OCI-LY7 (cell line): Measurements from ENCODE around the gene MS4A14. TPM values are rescaled to one million over a fixed set of nuclear protein-coding genes. Genes with fewer than 3 reads are reported as not detected.
A peak's percentile ranks its signal among the peaks of the same experiment; 100 is the strongest.
"Not testable (repeated sequence)": the region's sequence is repeated elsewhere in the genome, so short reads cannot be mapped to it uniquely, and the experiment has no call there.

ENCODE experiments used
- BruUV-seq: library from RNA; stranded (reverse); fragments of 400-500 nt; replicated peaks from 2 replicates; lab custom pipeline; 2021; lab: Mats Ljungman, UMichigan
- CTCF ChIA-PET: fragments of 300-600 bp; sonication (Branson Sonifier 250); formaldehyde crosslinking; loops from one replicate; lab custom pipeline; 2022; ENCODE audit warnings: antibody characterized with exemption; ENCODE audit not compliant: unreplicated experiment; lab: Charles Lee
- POLR2A ChIA-PET: fragments of 300-600 bp; sonication (Branson Sonifier 250); formaldehyde crosslinking; loops from one replicate; lab custom pipeline; 2022; ENCODE audit warnings: antibody characterized with exemption; lab: Charles Lee
- DNase-seq: peaks from one replicate; pipeline ENCODE4 v3.0.0-alpha.2; 2015; ENCODE audit warnings: low spot score
- H2AFZ ChIP-seq: fragments of 200-600 bp; sonication (generic), shearing (Covaris generic); 2 replicates; pipeline ENCODE4 v1.6.1; 2014; ENCODE audit warnings: mild to moderate bottlenecking, antibody characterized with exemption, low read length, moderate library complexity
- H3K27ac ChIP-seq: fragments of 200-600 bp; sonication (generic); 2 replicates; pipeline ENCODE4 v1.5.1; 2014; ENCODE audit warnings: mixed run types, low read depth, mild to moderate bottlenecking, moderate library complexity, low read length, inconsistent platforms; ENCODE audit not compliant: poor library complexity, severe bottlenecking
- H3K36me3 ChIP-seq: fragments of 200-600 bp; sonication (generic); 2 replicates; pipeline ENCODE4 v1.6.1; 2014; ENCODE audit warnings: mild to moderate bottlenecking, antibody characterized with exemption, low read length, moderate library complexity, mixed read lengths; ENCODE audit not compliant: insufficient read depth
- H3K4me1 ChIP-seq: fragments of 200-600 bp; sonication (generic); 2 replicates; pipeline ENCODE4 v1.5.1; 2014; ENCODE audit warnings: mild to moderate bottlenecking, low read length; ENCODE audit not compliant: insufficient read depth, poor library complexity, severe bottlenecking
- H3K4me2 ChIP-seq: fragments of 200-600 bp; sonication (generic); 2 replicates; pipeline ENCODE4 v1.6.1; 2014; ENCODE audit warnings: mild to moderate bottlenecking, low read length
- H3K4me3 ChIP-seq: fragments of 200-600 bp; sonication (generic); 2 replicates; pipeline ENCODE4 v1.5.1; 2014; ENCODE audit warnings: mild to moderate bottlenecking, low read depth, low read length; ENCODE audit not compliant: poor library complexity, severe bottlenecking
- H3K79me2 ChIP-seq: fragments of 200-600 bp; sonication (generic); 2 replicates; pipeline ENCODE4 v1.6.1; 2016; ENCODE audit warnings: low read depth, mild to moderate bottlenecking, low read length, moderate library complexity, mixed read lengths; ENCODE audit not compliant: insufficient read depth
- H3K9me2 ChIP-seq: fragments of 200-600 bp; sonication (generic); 2 replicates; pipeline ENCODE4 v1.6.1; 2016; ENCODE audit warnings: mild to moderate bottlenecking, low read length, mixed read lengths; ENCODE audit not compliant: insufficient read depth
- H3K9me3 ChIP-seq: fragments of 200-600 bp; sonication (generic); 2 replicates; pipeline ENCODE4 v1.6.1; 2014; ENCODE audit warnings: mild to moderate bottlenecking, mixed run types, low read length, mixed read lengths
- H4K20me1 ChIP-seq: fragments of 200-600 bp; sonication (generic); 2 replicates; pipeline ENCODE4 v1.6.1; 2014; ENCODE audit warnings: mild to moderate bottlenecking, antibody characterized with exemption, low read length, moderate library complexity, mixed read lengths; ENCODE audit not compliant: insufficient read depth
- EZH2phosphoT487 ChIP-seq: fragments of 200-600 bp; sonication (generic); IDR thresholded peaks from 2 replicates; pipeline ENCODE4 v1.6.1; 2018; ENCODE audit warnings: low read depth, borderline replicate concordance, mild to moderate bottlenecking, mixed run types, antibody characterized with exemption, low read length, moderate library complexity, mixed read lengths
- intact Hi-C: fragments of 100-400 bp; cut with micrococcal nuclease; formaldehyde crosslinking; loops from one replicate; pipeline ENCODE4 v1.10.0; 2022; ENCODE audit not compliant: unreplicated experiment
- total RNA-seq, 2 experiments: library from RNA; depleted of rRNA in 1 of 2; stranded (reverse); fragments of >200 nt in 1 of 2; shearing (Covaris generic) in 1 of 2; gene quantifications; 2 replicates each; pipeline ENCODE4 v1.2.3, GENCODE V29; 2014 to 2022
- TF ChIP-seq, protein P1 (sequence below): fragments of 200-600 bp; sonication (generic); conservative IDR thresholded peaks from 2 replicates; pipeline ENCODE4 v1.5.1; 2014; ENCODE audit warnings: mild to moderate bottlenecking, antibody characterized with exemption, low read length, moderate library complexity, mixed read lengths

Gene MS4A14
- total RNA-seq, 2 experiments from 2014 or later, result not detected

DNA sequence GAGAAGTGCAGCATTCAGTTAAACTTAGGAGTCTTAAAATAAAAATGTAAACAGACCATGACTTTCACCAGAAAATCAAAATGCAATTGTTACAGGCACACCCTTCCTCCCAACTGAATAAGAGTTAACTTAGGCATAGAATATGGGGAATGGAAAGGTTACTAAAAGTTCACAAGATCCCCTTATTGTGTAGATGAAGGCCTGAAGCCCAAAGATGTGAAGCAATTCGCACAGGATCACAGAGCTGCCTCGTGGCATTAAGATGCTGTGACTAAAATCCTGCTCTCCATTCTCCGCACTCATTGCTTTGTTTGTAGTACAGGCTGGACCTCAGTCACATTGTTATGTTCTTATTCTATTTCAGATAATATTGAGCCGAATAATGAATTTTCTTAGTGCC lies 37.1 kb downstream of the MS4A14 start:
- H3K9me3 ChIP-seq, result no peaks in the 10 kb centered on the region
- no TSS peak for BruUV-seq
- no peak for DNase-seq
- H3K4me3 ChIP-seq, result no peak overlapping the region
- intact Hi-C loops, result no loop called here
- H3K79me2 ChIP-seq, result no peaks in the 10 kb centered on the region
- ChIA-PET POLR2A (no interaction called here), CTCF (no interaction called here)
- H4K20me1 ChIP-seq, result no peaks in the 10 kb centered on the region
- H3K4me2 ChIP-seq, result no peak overlapping the region
- H3K9me2 ChIP-seq, result no peaks in the 10 kb centered on the region
- H3K27ac ChIP-seq, result no peak overlapping the region
- H3K4me1 ChIP-seq, result no peaks in the 10 kb centered on the region
- no peaks in the 10 kb centered on the region for H3K36me3 ChIP-seq
- TF ChIP-seq, protein P1, sequence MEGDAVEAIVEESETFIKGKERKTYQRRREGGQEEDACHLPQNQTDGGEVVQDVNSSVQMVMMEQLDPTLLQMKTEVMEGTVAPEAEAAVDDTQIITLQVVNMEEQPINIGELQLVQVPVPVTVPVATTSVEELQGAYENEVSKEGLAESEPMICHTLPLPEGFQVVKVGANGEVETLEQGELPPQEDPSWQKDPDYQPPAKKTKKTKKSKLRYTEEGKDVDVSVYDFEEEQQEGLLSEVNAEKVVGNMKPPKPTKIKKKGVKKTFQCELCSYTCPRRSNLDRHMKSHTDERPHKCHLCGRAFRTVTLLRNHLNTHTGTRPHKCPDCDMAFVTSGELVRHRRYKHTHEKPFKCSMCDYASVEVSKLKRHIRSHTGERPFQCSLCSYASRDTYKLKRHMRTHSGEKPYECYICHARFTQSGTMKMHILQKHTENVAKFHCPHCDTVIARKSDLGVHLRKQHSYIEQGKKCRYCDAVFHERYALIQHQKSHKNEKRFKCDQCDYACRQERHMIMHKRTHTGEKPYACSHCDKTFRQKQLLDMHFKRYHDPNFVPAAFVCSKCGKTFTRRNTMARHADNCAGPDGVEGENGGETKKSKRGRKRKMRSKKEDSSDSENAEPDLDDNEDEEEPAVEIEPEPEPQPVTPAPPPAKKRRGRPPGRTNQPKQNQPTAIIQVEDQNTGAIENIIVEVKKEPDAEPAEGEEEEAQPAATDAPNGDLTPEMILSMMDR, result no peak
- no peak for TF ChIP-seq EZH2phosphoT487
- H2AFZ ChIP-seq, result no peak overlapping the region; the same call in 1 of the 2 replicates

DNA sequence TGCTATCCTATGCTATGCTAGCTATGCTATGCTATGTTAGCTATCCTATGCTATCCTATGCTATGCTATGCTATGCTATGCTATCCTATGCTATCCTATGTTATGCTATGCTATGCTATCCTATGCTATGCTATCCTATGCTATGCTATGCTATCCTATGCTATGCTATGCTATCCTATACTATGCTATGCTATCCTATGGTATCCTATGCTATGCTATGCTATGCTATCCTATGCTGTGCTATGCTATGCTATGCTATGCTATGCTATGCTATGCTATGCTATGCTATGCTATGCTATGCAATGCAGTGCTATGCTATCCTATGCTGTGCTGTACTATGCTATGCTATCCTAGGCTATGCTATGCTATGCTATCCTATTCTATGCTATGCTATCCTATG lies 50.8 kb downstream of the MS4A14 start:
- Histone ChIP-seq H3K4me3 (peak overlapping the region; percentile 60), H3K9me2 (no peaks in the 10 kb centered on the region), H4K20me1 (no peaks in the 10 kb centered on the region), H3K36me3 (no peaks in the 10 kb centered on the region), H3K79me2 (no peaks in the 10 kb centered on the region), H3K4me2 (peak overlapping the region; percentile 90), H3K4me1 (peaks cover 49% of the 10 kb centered on the region), H3K27ac (no peak overlapping the region), H2AFZ (peak overlapping the region; percentile 88; the same call in 1 of the 2 replicates), H3K9me3 (no peaks in the 10 kb centered on the region)
- CTCF ChIA-PET, result no interaction called here
- intact Hi-C loops, result loop anchor here (2.0 kb wide), 1 partner anchor 70 kb away; no protein-coding TSS in a partner anchor
- DNase-seq, result no peak
- TF ChIP-seq, protein P1, result no peak
- no peak for TF ChIP-seq EZH2phosphoT487
- POLR2A ChIA-PET, result no interaction called here
- BruUV-seq, result no TSS peak

DNA sequence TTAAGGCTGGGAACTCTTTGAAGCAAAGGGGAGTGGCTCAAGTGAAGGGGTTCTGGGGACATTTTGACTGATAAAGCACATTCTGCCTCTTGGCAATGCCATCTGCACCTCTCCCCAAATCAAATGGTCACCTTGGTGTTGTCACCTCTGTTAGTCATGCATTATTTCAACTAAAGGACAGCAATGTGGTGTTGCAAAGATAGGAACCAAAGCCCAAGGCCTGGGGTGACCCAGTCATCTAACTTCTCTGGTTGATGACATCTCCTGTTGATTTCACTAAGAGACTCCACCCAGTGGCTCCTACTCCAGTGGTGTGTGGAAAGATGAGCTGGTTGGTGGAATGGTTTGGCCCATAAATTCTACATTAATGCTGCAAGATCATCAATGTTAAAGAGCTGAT lies 51.6 kb downstream of the MS4A14 start:
- no peaks in the 10 kb centered on the region for H3K79me2 ChIP-seq
- ChIA-PET POLR2A (interaction anchor here (0.7 to 1.2 kb wide), 2 partner anchors 9 to 723 kb away, joined by 3 to 7 read pairs; no protein-coding TSS in a partner anchor), CTCF (no interaction called here)
- no peak overlapping the region for H2AFZ ChIP-seq
- H3K9me2 ChIP-seq, result no peaks in the 10 kb centered on the region
- intact Hi-C loops, result loop anchor here (2.0 kb wide), 1 partner anchor 71 kb away; no protein-coding TSS in a partner anchor
- no peak for DNase-seq
- no peak for TF ChIP-seq EZH2phosphoT487
- TF ChIP-seq, protein P1, result no peak
- no peaks in the 10 kb centered on the region for H4K20me1 ChIP-seq
- no peak overlapping the region for H3K4me2 ChIP-seq
- peaks cover 5% of the 10 kb centered on the region; the same call in 1 of the 2 replicates for H3K36me3 ChIP-seq
- no peak overlapping the region for H3K27ac ChIP-seq
- peaks cover 3% of the 10 kb centered on the region; the same call in 1 of the 2 replicates for H3K9me3 ChIP-seq
- no TSS peak for BruUV-seq
- H3K4me1 ChIP-seq, result peaks cover 53% of the 10 kb centered on the region
- no peak overlapping the region for H3K4me3 ChIP-seq

DNA sequence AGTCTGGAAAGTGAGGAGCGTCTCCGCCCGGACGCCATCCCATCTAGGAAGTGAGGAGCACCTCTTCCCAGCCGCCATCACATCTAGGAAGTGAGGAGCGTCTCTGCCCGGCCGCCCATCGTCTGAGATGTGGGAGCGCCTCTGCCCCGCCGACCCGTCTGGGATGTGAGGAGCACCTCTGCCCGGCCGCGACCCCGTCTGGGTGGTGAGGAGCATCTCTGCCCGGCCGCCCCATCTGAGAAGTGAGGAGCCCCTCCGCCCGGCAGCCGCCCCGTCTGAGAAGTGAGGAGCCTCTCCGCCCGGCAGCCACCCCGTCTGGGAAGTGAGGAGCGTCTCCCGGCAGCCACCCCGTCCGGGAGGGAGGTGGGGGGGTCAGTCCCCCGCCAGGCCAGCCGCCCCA lies 54.9 kb downstream of the MS4A14 start:
- DNase-seq, CTCF ChIA-PET: not testable (repeated sequence)

More for the DNA sequence above, 54.9 kb downstream of the MS4A14 start:
- H4K20me1 ChIP-seq, BruUV-seq, H3K27ac ChIP-seq, H3K4me3 ChIP-seq, H2AFZ ChIP-seq, intact Hi-C loops, H3K9me2 ChIP-seq, H3K79me2 ChIP-seq, H3K4me2 ChIP-seq, POLR2A ChIA-PET: not testable (repeated sequence)
- H3K9me3 ChIP-seq, result peaks cover 12% of the 10 kb centered on the region; the same call in 1 of the 2 replicates
- peaks cover 12% of the 10 kb centered on the region for H3K36me3 ChIP-seq
- peaks cover 56% of the 10 kb centered on the region for H3K4me1 ChIP-seq
